Retina (tissue), 1 donor: Measurements from ENCODE around the gene USF1.

Experiments used
- DNase-seq: peaks from one replicate; pipeline ENCODE4 v3.0.0-alpha.2; 2016

Gene USF1

GRCh38 chr1:161045736-161046604 is at the start of gene USF1:
Gene USF1, minus strand, starts transcription at chr1:161045977. Its CDS starts 2,702 bp downstream, at chr1:161043275.
- peak; percentile 100 for DNase-seq

GRCh38 chr1:161095230-161095629 is 49.5 kb upstream of the USF1 start:
- DNase-seq = no peak

GRCh38 chr1:161094481-161094880 is 48.7 kb upstream of the USF1 start:
- no peak for DNase-seq

GRCh38 chr1:161092621-161093028 is 46.8 kb upstream of the USF1 start:
- DNase-seq = no peak

- DNase-seq = no peak
These were observed 46.2 kb upstream of the USF1 start for GRCh38 chr1:161091796-161092507.

GRCh38 chr1:161091093-161091492 is 45.3 kb upstream of the USF1 start:
- DNase-seq = no peak

GRCh38 chr1:161090617-161091016 is 44.8 kb upstream of the USF1 start:
- no peak for DNase-seq

- no peak for DNase-seq
These were observed 44.2 kb upstream of the USF1 start for GRCh38 chr1:161089938-161090337.

- DNase-seq = no peak
These were observed 43.6 kb upstream of the USF1 start, which contains the start of gene NECTIN4 for GRCh38 chr1:161089251-161089924. Gene NECTIN4, minus strand, starts transcription at chr1:161089558. Its CDS starts 262 bp downstream, at chr1:161089296.

GRCh38 chr1:161088587-161089110 is 42.9 kb upstream of the USF1 start:
- no peak for DNase-seq

GRCh38 chr1:161086457-161086856 is 40.7 kb upstream of the USF1 start:
- DNase-seq = no peak

GRCh38 chr1:161085165-161085564 is 39.4 kb upstream of the USF1 start:
- DNase-seq = no peak

GRCh38 chr1:161084597-161084988 is 38.8 kb upstream of the USF1 start:
- no peak for DNase-seq

- DNase-seq = no peak
These were observed 38.2 kb upstream of the USF1 start for GRCh38 chr1:161083748-161084596.

- DNase-seq = no peak
These were observed 37.4 kb upstream of the USF1 start for GRCh38 chr1:161082996-161083747.

GRCh38 chr1:161082483-161082882 is 36.7 kb upstream of the USF1 start:
- no peak for DNase-seq

GRCh38 chr1:161081519-161081918 is 35.7 kb upstream of the USF1 start:
- DNase-seq = no peak

GRCh38 chr1:161080441-161081405 is 34.9 kb upstream of the USF1 start:
- no peak for DNase-seq

- no peak for DNase-seq
These were observed 33.8 kb upstream of the USF1 start for GRCh38 chr1:161079436-161080110.

- no peak for DNase-seq
These were observed 31.6 kb upstream of the USF1 start for GRCh38 chr1:161077426-161077825.
